ENCODE results near the gene CCNL1.

CCNL1 gene

GRCh38 chr3:157154563-157155330 lies 5.2 kb downstream of the CCNL1 start:
- peak overlapping the region in 8 of 11 experiments; percentile 15 to 100 (median 100); a peak in 12 of 22 replicates for H3K9ac ChIP-seq
- H3K4me1 ChIP-seq, result peaks cover 16 to 66% (median 41%) of the 10 kb centered on the region in 10 experiments
- peaks cover 96 to 100% (median 99%) of the 10 kb centered on the region in 11 experiments for H4K20me1 ChIP-seq
- TF ChIP-seq Cebpa-rat (IDR thresholded peaks at IDR 0.05), result no peak
- no peaks in the 10 kb centered on the region for H3K9me3 ChIP-seq (replicated peaks in 1 of 11)
- peak overlapping the region; percentile 75 to 97 (median 91); a peak in 21 of 22 replicates for H3K4me2 ChIP-seq
- H3K27ac ChIP-seq, result peak overlapping the region in 2 of 11 experiments; percentile 2 to 22; a peak in 2 of 22 replicates
- H3K4me3 ChIP-seq, result peak overlapping the region; percentile 93 to 99 (median 98); a peak in 17 of 20 replicates
- H3K27me3 ChIP-seq, result no peaks in the 10 kb centered on the region
- H3K36me3 ChIP-seq, result peaks cover 94 to 96% (median 95%) of the 10 kb centered on the region in 11 experiments

GRCh38 chr3:157152930-157153329 lies 7.0 kb downstream of the CCNL1 start:
- peaks cover 100% of the 10 kb centered on the region in 11 experiments for H4K20me1 ChIP-seq
- H3K9ac ChIP-seq, result peak overlapping the region in 3 of 11 experiments; percentile 19 to 100 (median 98); a peak in 3 of 22 replicates
- peaks cover 100% of the 10 kb centered on the region in 11 experiments for H3K36me3 ChIP-seq
- no peak for TF ChIP-seq Cebpa-rat (IDR thresholded peaks at IDR 0.05)
- no peak overlapping the region for H3K27ac ChIP-seq
- no peaks in the 10 kb centered on the region for H3K9me3 ChIP-seq (replicated peaks in 1 of 11)
- peak overlapping the region in 4 of 11 experiments; percentile 85 to 96 (median 93); a peak in 6 of 22 replicates for H3K4me2 ChIP-seq
- no peaks in the 10 kb centered on the region for H3K27me3 ChIP-seq
- peak overlapping the region in 3 of 10 experiments; percentile 8 to 97 (median 19); a peak in 1 of 20 replicates for H3K4me3 ChIP-seq
- H3K4me1 ChIP-seq, result peaks cover 16 to 77% (median 39%) of the 10 kb centered on the region in 10 experiments

DNA sequence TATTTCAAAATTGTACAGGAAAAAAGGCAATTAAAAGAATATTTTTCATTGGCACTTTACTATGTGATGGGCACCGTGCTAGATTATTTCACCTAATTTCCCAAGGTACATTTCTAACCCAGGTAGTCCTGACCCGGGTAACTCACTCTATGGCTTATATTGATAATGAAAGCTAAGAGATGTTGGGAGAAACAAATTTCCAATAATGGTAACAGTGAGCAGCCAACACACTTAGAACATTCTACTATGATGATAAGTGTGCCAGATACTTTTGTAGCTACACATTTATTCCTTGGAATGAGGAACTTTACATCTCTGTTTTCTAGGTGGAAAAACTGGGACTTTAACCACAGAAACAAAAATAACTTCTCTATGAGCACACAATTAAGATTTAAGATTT lies 7.5 kb downstream of the CCNL1 start:
- H3K4me2 ChIP-seq, result peak overlapping the region in 3 of 11 experiments; percentile 85 to 96 (median 95); a peak in 5 of 22 replicates
- no peak overlapping the region for H3K9ac ChIP-seq
- H3K4me1 ChIP-seq, result peaks cover 16 to 77% (median 38%) of the 10 kb centered on the region in 10 experiments
- peaks cover 99 to 100% (median 100%) of the 10 kb centered on the region in 11 experiments for H4K20me1 ChIP-seq
- no peaks in the 10 kb centered on the region for H3K27me3 ChIP-seq
- peaks cover 100% of the 10 kb centered on the region in 11 experiments for H3K36me3 ChIP-seq
- no peak overlapping the region for H3K4me3 ChIP-seq
- no peak overlapping the region for H3K27ac ChIP-seq
- TF ChIP-seq Cebpa-rat (IDR thresholded peaks at IDR 0.05), result no peak
- no peaks in the 10 kb centered on the region for H3K9me3 ChIP-seq (replicated peaks in 1 of 11)

DNA sequence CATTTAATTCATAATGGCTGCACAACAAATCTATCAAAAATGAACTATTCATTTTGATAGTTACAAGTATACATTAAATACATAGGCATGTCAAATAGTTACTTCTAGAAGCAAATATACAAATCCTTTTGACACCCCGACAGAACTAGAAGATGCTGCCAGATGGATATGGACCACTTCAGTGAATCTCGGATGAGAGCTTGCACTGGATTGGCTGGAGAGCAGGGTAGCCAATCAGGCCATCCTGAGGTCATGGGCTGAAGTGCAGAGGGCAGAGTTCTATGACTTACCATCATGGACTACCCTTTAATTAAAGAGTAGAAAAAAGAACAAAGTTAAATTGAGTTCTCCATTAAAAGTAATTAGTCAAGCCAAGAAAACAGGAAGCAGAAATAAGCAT lies 8.3 kb downstream of the CCNL1 start:
- Histone ChIP-seq H4K20me1 (peaks cover 98 to 100% (median 100%) of the 10 kb centered on the region in 11 experiments), H3K27ac (no peak overlapping the region), H3K27me3 (no peaks in the 10 kb centered on the region), H3K9ac (no peak overlapping the region), H3K4me1 (peaks cover 13 to 70% (median 32%) of the 10 kb centered on the region in 10 experiments), H3K36me3 (peaks cover 100% of the 10 kb centered on the region in 11 experiments), H3K4me2 (peak overlapping the region in 2 of 11 experiments; percentile 13 to 41; a peak in 3 of 22 replicates), H3K9me3 (replicated peaks in 1 of 11) (no peaks in the 10 kb centered on the region), H3K4me3 (no peak overlapping the region)
- no peak for TF ChIP-seq Cebpa-rat (IDR thresholded peaks at IDR 0.05)

DNA sequence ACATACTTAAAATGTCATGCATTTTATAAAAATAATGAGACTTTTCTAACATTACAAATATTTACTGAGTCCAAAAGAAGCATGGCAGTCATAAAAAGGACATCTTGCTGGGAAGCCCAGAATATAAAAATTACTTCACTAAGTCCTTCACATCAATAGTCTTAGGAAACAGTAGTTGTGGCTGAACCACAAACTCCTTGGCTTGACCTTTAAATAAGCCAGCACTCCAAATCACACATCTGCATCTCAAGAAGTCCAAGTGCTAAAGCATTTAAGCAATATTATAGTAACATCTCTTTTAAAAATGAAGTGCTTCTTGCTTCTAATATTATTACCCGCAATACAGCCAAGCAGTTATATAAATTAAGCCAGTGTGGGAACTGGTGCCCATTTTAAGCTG lies 8.8 kb downstream of the CCNL1 start:
- Histone ChIP-seq H3K9me3 (replicated peaks in 1 of 11) (no peaks in the 10 kb centered on the region), H3K36me3 (peaks cover 100% of the 10 kb centered on the region in 11 experiments), H3K27ac (no peak overlapping the region), H4K20me1 (peaks cover 98 to 100% (median 100%) of the 10 kb centered on the region in 11 experiments), H3K4me2 (peak overlapping the region in 2 of 11 experiments; percentile 13 to 41; a peak in 3 of 22 replicates), H3K4me1 (peaks cover 13 to 67% (median 27%) of the 10 kb centered on the region in 10 experiments), H3K27me3 (no peaks in the 10 kb centered on the region), H3K9ac (no peak overlapping the region), H3K4me3 (no peak overlapping the region)
- no peak for TF ChIP-seq Cebpa-rat (IDR thresholded peaks at IDR 0.05)

- peaks cover 0 to 56% (median 10%) of the 10 kb centered on the region in 10 experiments; a peak in 12 of 20 replicates for H3K4me1 ChIP-seq
- no peak overlapping the region for H3K27ac ChIP-seq
- no peak for TF ChIP-seq Cebpa-rat (IDR thresholded peaks at IDR 0.05)
- H4K20me1 ChIP-seq, result peaks cover 86 to 100% (median 100%) of the 10 kb centered on the region in 11 experiments
- no peak overlapping the region for H3K4me3 ChIP-seq
- H3K36me3 ChIP-seq, result peaks cover 98 to 100% (median 100%) of the 10 kb centered on the region in 11 experiments
- H3K9me3 ChIP-seq (replicated peaks in 1 of 11), result no peaks in the 10 kb centered on the region
- H3K27me3 ChIP-seq, result no peaks in the 10 kb centered on the region
- peak overlapping the region in 1 of 11 experiments; percentile 10; a peak in 1 of 22 replicates for H3K9ac ChIP-seq
- peak overlapping the region in 2 of 11 experiments; percentile 9 to 14; a peak in 2 of 22 replicates for H3K4me2 ChIP-seq
These were observed 10.7 kb downstream of the CCNL1 start for GRCh38 chr3:157149136-157149696.

DNA sequence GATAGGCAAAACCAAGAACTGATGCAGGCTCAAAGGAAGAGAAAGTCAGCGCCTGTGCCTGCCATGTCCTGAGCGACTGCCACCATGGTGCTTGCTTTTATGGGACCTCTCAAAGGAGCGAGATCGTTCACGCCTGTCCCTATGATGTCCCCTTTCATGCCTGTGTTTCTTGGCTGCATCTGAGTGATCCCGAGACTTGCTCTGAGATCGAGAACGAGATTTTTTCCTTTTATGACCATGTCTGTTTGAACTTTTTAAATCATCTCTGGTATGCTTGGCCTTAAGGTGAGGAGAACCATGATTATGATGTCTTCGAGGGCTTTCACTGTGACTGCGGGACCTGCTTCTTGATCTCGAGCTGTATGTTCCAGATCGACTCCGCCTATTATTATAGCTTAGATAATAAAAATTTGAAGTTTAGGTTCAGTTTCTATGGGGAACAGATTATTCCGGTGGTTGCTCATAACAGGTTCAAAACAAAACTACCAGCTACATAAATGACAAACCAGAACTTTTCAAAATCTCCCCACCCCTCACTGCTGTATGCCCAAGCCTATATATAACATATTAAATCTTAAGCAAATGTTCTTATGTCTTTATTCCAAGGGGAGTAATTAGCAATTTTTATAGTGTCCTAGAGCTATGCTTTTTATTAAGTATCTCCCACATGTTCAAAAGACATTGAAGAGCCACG lies 11.6 kb downstream of the CCNL1 start:
- Histone ChIP-seq H3K27ac (no peak overlapping the region), H4K20me1 (peaks cover 79 to 100% (median 99%) of the 10 kb centered on the region in 11 experiments), H3K9ac (no peak overlapping the region)

GRCh38 chr3:157147099-157147803 lies 12.7 kb downstream of the CCNL1 start:
- no peaks in the 10 kb centered on the region for H3K27me3 ChIP-seq
- H3K4me2 ChIP-seq, result no peak overlapping the region
- peaks cover 0 to 36% (median 0%) of the 10 kb centered on the region in 10 experiments; a peak in 6 of 20 replicates for H3K4me1 ChIP-seq
- no peak for TF ChIP-seq Cebpa-rat (IDR thresholded peaks at IDR 0.05)
- H3K36me3 ChIP-seq, result peaks cover 95 to 100% (median 98%) of the 10 kb centered on the region in 11 experiments
- H3K9me3 ChIP-seq (replicated peaks in 1 of 11), result no peaks in the 10 kb centered on the region
- no peak overlapping the region for H3K4me3 ChIP-seq
- no peak overlapping the region for H3K27ac ChIP-seq
- H4K20me1 ChIP-seq, result peaks cover 68 to 100% (median 99%) of the 10 kb centered on the region in 11 experiments
- H3K9ac ChIP-seq, result 0 out of 22 replicates have a peak overlapping the region, but pooled peaks of 1 of the 11 experiments have one; percentile 15

More for the DNA sequence above, 11.6 kb downstream of the CCNL1 start:
- no peak overlapping the region for H3K4me2 ChIP-seq
- TF ChIP-seq Cebpa-rat (IDR thresholded peaks at IDR 0.05), result no peak
- H3K9me3 ChIP-seq (replicated peaks in 1 of 11), result no peaks in the 10 kb centered on the region
- H3K27me3 ChIP-seq, result no peaks in the 10 kb centered on the region
- H3K4me1 ChIP-seq, result peaks cover 0 to 47% (median 5%) of the 10 kb centered on the region in 10 experiments; a peak in 10 of 20 replicates
- H3K4me3 ChIP-seq, result no peak overlapping the region
- H3K36me3 ChIP-seq, result peaks cover 97 to 100% (median 100%) of the 10 kb centered on the region in 11 experiments
